Measurements from ENCODE around the gene TOR4A.
"Not testable (repeated sequence)": the region's sequence is repeated elsewhere in the genome, so short reads cannot be mapped to it uniquely, and the experiment has no call there.

TOR4A gene

GRCh38 chr9:137237759-137238726 lies 39.5 kb upstream of the TOR4A start:
- DNase-seq (ENCODE audit: low read depth) = no peak

- DNase-seq (ENCODE audit: low read depth) = not testable (repeated sequence)
Measured at GRCh38 chr9:137239541-137240200, 37.9 kb upstream of the TOR4A start.

GRCh38 chr9:137240318-137240840 lies 37.1 kb upstream of the TOR4A start:
- peak; percentile 27 for DNase-seq (ENCODE audit: low read depth)

- DNase-seq (ENCODE audit: low read depth) = peak; percentile 95
Measured at GRCh38 chr9:137240841-137241489, 36.6 kb upstream of the TOR4A start, which contains the start of gene TUBB4B. Gene TUBB4B (plus strand): TSS chr9:137241287. CDS start chr9:137241361, 74 bp downstream.

- DNase-seq (ENCODE audit: low read depth) = peak; percentile 40
Measured at GRCh38 chr9:137241490-137242268, 35.8 kb upstream of the TOR4A start.

GRCh38 chr9:137242269-137243203 lies 35.0 kb upstream of the TOR4A start:
- DNase-seq (ENCODE audit: low read depth) = no peak

GRCh38 chr9:137243266-137243625 lies 34.3 kb upstream of the TOR4A start:
- not testable (repeated sequence) for DNase-seq (ENCODE audit: low read depth)

- no peak for DNase-seq (ENCODE audit: low read depth)
Measured at GRCh38 chr9:137243626-137244485, 33.7 kb upstream of the TOR4A start.

- no peak for DNase-seq (ENCODE audit: low read depth)
Measured at GRCh38 chr9:137244486-137245449, 32.8 kb upstream of the TOR4A start.

GRCh38 chr9:137245450-137246421 lies 31.8 kb upstream of the TOR4A start:
- no peak for DNase-seq (ENCODE audit: low read depth)

- DNase-seq (ENCODE audit: low read depth) = no peak
Measured at GRCh38 chr9:137247135-137247915, 30.2 kb upstream of the TOR4A start.

- no peak for DNase-seq (ENCODE audit: low read depth)
Measured at GRCh38 chr9:137247916-137248175, 29.7 kb upstream of the TOR4A start.

GRCh38 chr9:137250329-137251193 lies 27.0 kb upstream of the TOR4A start:
- DNase-seq (ENCODE audit: low read depth) = no peak

- DNase-seq (ENCODE audit: low read depth) = no peak
Measured at GRCh38 chr9:137251194-137251461, 26.4 kb upstream of the TOR4A start, which contains the start of gene STPG3. Gene STPG3 (plus strand): TSS chr9:137251286. CDS start chr9:137251287, 1 bp downstream.

GRCh38 chr9:137251490-137252268 lies 25.8 kb upstream of the TOR4A start:
- no peak for DNase-seq (ENCODE audit: low read depth)

All from stimulated activated CD8-positive, alpha-beta memory T cell treated with anti-CD3 and anti-CD28 coated beads, Interleukin-15, amount 100 ng/mL, for 1 hour (primary cell).